Brain microvascular endothelial cell (primary cell): ENCODE data around the gene RPS18.

ENCODE experiments used
- DNase-seq: peaks from one replicate; pipeline ENCODE4 v3.0.0-alpha.2; 2020
- H3K27ac ChIP-seq: fragments of 250-450 bp; sonication (Bioruptor Pico); 2 replicates; pipeline ENCODE4 v1.5.1; 2020; ENCODE audit warnings: mild to moderate bottlenecking, moderate library complexity
- H3K27me3 ChIP-seq: fragments of 250-450 bp; sonication (Bioruptor Pico); replicated peaks from 2 replicates; pipeline ENCODE4 v1.5.1; 2020; ENCODE audit warnings: mild to moderate bottlenecking
- H3K36me3 ChIP-seq: fragments of 250-450 bp; sonication (Bioruptor Pico); replicated peaks from 2 replicates; pipeline ENCODE4 v1.5.1; 2020; ENCODE audit warnings: mild to moderate bottlenecking
- H3K4me3 ChIP-seq: 2 replicates; pipeline ENCODE4 v1.5.1; 2011; ENCODE audit warnings: low read depth, mild to moderate bottlenecking, control low read depth, low read length, moderate library complexity
- in situ Hi-C: cut with HindIII; loops from 2 replicates; pipeline ENCODE4 v1.10.0; 2017; ENCODE audit warnings: low sequenced_read_pairs, low pct_ligation_motif_present
- TF ChIP-seq, protein P1 (sequence below): IDR thresholded peaks from 2 replicates; pipeline ENCODE4 v1.5.1; 2011; ENCODE audit warnings: low read depth, mild to moderate bottlenecking, moderate library complexity, low read length, control low read depth, inconsistent platforms; ENCODE audit errors: missing control alignments

Gene RPS18

DNA sequence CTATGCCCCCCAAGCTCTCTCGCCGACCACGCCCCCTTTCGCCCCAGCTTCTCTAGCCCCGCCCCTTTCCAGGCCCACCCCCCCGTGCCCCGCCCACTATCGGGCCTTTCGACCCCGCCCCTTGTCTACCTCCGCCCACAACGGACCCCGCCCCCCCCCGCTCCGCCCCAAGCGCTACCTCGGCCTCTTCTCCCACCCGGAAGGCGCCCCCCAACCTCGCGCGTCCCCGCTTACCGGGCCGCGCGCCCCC, 45.5 kb downstream of the RPS18 start:
- H3K27me3 ChIP-seq, result no peaks in the 10 kb centered on the region
- no peak for DNase-seq
- in situ Hi-C loops, result no loop called here
- TF ChIP-seq, protein P1, sequence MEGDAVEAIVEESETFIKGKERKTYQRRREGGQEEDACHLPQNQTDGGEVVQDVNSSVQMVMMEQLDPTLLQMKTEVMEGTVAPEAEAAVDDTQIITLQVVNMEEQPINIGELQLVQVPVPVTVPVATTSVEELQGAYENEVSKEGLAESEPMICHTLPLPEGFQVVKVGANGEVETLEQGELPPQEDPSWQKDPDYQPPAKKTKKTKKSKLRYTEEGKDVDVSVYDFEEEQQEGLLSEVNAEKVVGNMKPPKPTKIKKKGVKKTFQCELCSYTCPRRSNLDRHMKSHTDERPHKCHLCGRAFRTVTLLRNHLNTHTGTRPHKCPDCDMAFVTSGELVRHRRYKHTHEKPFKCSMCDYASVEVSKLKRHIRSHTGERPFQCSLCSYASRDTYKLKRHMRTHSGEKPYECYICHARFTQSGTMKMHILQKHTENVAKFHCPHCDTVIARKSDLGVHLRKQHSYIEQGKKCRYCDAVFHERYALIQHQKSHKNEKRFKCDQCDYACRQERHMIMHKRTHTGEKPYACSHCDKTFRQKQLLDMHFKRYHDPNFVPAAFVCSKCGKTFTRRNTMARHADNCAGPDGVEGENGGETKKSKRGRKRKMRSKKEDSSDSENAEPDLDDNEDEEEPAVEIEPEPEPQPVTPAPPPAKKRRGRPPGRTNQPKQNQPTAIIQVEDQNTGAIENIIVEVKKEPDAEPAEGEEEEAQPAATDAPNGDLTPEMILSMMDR, result no peak
- H3K4me3 ChIP-seq, result peak overlapping the region; percentile 61
- no peak overlapping the region for H3K27ac ChIP-seq
- peaks cover 25% of the 10 kb centered on the region for H3K36me3 ChIP-seq

DNA sequence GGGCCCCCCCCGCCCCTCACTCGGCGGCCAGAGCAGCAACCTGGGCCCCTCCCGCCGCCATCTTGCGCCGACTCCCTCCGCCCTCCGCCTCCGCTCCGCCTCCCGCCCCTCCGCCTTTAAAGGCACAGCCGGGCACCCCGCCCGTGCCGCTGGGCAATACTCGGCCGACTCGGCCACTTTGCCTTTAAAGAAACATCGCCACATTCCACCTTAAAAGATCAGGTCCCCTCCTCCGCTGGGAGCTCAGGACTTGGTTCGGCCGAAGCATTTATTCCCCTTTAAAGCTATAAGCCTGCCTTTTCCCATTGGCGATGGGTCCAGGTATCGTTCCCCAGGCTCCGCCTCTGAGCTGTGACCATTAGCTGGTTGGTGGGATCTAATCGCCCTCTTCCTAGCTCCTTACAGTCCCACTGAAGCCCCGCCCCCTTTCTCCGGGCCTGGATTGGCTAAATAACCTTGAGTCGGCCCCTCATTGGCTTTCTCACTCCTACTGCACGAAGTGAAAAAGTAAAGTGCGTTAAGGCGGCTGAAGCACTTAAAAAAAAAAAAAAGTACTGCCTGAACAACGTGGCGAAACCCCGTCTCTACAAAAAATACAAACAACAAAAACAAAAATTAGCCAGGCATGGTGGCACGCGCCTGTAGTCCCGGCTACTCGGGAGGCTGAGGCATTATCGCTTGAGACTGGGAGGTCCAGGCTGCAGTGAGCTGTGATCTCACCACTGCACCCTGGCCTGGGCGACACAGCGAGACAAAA, 46.0 kb downstream of the RPS18 start, which contains the start of gene ZBTB22:
Gene ZBTB22, minus strand, starts transcription at position 76 of the 757 bp plus-strand sequence. CDS start 828 bp downstream, outside the sequence.
- DNase-seq, result peak; percentile 100
- H3K36me3 ChIP-seq, result peaks cover 25% of the 10 kb centered on the region
- H3K27me3 ChIP-seq, result no peaks in the 10 kb centered on the region
- peak within 1 kb of the TSS; percentile 61 for H3K4me3 ChIP-seq
- TF ChIP-seq, protein P1, result no peak
- peak within 1 kb of the TSS; percentile 69 for H3K27ac ChIP-seq
- in situ Hi-C loops, result no loop called here

DNA sequence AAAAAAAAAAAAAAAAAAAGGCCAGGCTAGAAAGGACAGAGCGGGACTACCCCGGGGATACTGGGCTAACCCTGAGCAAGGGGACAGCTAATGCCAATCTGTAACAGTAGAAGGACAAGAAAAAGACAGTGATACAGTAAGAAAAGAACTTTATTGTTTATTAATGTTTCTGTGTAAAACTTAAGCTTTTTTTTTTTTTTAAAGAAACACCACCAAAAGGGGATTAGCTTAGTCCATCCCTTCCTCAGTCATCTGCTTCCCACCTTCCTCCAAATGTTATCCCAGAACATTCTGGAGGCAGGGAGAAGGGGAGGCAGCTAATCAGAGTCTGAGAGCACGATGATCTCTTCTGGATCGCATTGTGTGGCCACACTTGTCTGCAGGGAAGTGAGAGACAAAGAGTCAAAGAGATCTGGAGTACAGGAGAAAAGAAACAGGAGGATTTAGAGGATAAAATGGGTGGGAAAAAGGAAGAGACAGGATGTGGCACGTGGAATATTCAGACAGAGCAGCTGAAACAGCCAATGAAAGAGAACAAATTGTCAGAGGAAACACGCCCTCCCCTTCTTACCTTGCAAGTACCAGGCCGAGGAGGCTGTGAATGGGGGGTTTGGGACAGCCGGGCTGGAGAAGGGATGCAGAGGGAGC, 46.7 kb downstream of the RPS18 start:
- Histone ChIP-seq H3K27me3 (no peaks in the 10 kb centered on the region), H3K27ac (no peak overlapping the region), H3K36me3 (peaks cover 25% of the 10 kb centered on the region), H3K4me3 (peak overlapping the region; percentile 61)
- DNase-seq, result no peak
- TF ChIP-seq, protein P1, result no peak
- in situ Hi-C loops, result no loop called here

- TF ChIP-seq, protein P1, result no peak
- peaks cover 25% of the 10 kb centered on the region for H3K36me3 ChIP-seq
- no peaks in the 10 kb centered on the region for H3K27me3 ChIP-seq
- H3K4me3 ChIP-seq, result peak overlapping the region; percentile 20
- no peak for DNase-seq
- peak overlapping the region; percentile 89 for H3K27ac ChIP-seq
- in situ Hi-C loops, result no loop called here
Observed at GRCh38 chr6:33319939-33320314, 48.1 kb downstream of the RPS18 start.

DNA sequence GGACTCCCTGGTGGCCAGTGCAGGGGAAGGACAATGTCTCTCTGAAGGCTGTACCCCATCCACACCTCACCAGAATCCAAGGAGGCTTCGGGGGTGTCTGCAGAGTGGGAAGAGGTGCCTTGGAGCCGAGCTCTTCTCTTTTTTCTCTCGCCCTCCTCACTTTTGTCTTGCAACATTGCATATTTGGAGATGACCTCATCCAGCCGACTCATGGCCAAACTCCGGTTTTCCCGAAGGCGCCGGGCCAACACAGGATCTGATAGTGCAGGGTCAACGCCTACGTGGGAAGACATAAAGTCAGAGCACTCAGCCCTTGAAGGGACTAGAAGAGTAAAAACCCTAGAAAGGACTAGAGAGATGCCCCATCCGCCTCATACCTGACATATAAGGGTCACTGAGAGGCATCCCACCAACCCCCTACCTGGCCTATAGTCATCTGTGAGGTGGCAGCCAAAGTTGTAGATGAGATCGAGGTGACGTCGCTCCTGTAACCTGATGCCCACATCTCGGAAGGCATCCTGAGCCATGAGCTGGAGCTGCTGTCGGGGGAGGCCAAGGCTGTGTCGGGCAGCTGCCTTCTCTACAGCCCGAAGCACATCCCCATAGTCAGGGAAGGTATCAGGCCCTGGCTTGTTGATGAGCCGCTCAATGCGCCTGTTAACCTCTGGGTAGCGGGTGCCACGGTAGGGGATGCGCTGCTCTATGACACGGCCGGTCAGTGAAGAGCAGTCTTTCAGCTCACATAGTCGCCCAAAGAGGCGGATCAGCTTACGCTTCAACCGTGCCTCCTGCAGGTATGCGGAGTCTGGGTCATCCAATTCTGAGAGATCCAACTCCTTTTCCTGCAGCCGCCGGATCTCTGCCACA, 48.7 kb downstream of the RPS18 start:
- Histone ChIP-seq H3K27ac (peak overlapping the region; percentile 89), H3K27me3 (no peaks in the 10 kb centered on the region), H3K36me3 (peaks cover 25% of the 10 kb centered on the region), H3K4me3 (peak overlapping the region; percentile 31)
- TF ChIP-seq, protein P1, result no peak
- in situ Hi-C loops, result no loop called here
- peak; percentile 94 for DNase-seq
